ENCODE measurements around the gene CYSRT1. TPM values are rescaled to one million over a fixed set of nuclear protein-coding genes. Genes with fewer than 3 reads are reported as not detected.

The CYSRT1 gene
- total RNA-seq, 2 experiments from 2014 or later = 1.7 to 2.9 TPM

- Histone ChIP-seq H4K20me1 (ENCODE audit: insufficient read depth, low read length) (no peaks in the 10 kb centered on the region), H3K79me2 (ENCODE audit: insufficient read depth, low read depth, low read length) (no peaks in the 10 kb centered on the region), H3K4me3 (ENCODE audit: low read depth, low read length, poor library complexity, severe bottlenecking) (no peak overlapping the region), H3K9me2 (ENCODE audit: insufficient read depth, low read length) (no peaks in the 10 kb centered on the region), H3K9me3 (ENCODE audit: low read length) (no peaks in the 10 kb centered on the region), H3K36me3 (ENCODE audit: insufficient read depth, low read length) (no peaks in the 10 kb centered on the region), H2AFZ (ENCODE audit: low read length) (no peak overlapping the region), H3K27ac (ENCODE audit: low read depth, low read length, poor library complexity, severe bottlenecking) (no peak overlapping the region), H3K4me1 (ENCODE audit: insufficient read depth, low read length, poor library complexity, severe bottlenecking) (peaks cover 11% of the 10 kb centered on the region), H3K4me2 (ENCODE audit: low read length) (no peak overlapping the region)
- POLR2A ChIA-PET = no interaction called here
- intact Hi-C loops (cut with micrococcal nuclease; ENCODE audit: unreplicated experiment) = no loop called here
- TF ChIP-seq CTCF (conservative IDR thresholded peaks at IDR 0.05; ENCODE audit: low read length) (no peak), EZH2phosphoT487 (IDR thresholded peaks at IDR 0.05; ENCODE audit: borderline replicate concordance, low read depth, low read length) (no peak)
- CTCF ChIA-PET (ENCODE audit: unreplicated experiment) = no interaction called here
- no TSS peak for BruUV-seq (replicated peaks)
- DNase-seq (ENCODE audit: low spot score) = no peak
Observed at GRCh38 chr9:137228968-137229896, 4.3 kb downstream of the CYSRT1 start.

- Histone ChIP-seq H3K4me3 (ENCODE audit: low read depth, low read length, poor library complexity, severe bottlenecking) (no peak overlapping the region), H3K4me1 (ENCODE audit: insufficient read depth, low read length, poor library complexity, severe bottlenecking) (peaks cover 12% of the 10 kb centered on the region), H3K36me3 (ENCODE audit: insufficient read depth, low read length) (no peaks in the 10 kb centered on the region), H3K27ac (ENCODE audit: low read depth, low read length, poor library complexity, severe bottlenecking) (no peak overlapping the region), H3K4me2 (ENCODE audit: low read length) (no peak overlapping the region), H3K9me2 (ENCODE audit: insufficient read depth, low read length) (no peaks in the 10 kb centered on the region), H3K9me3 (ENCODE audit: low read length) (no peaks in the 10 kb centered on the region), H3K79me2 (ENCODE audit: insufficient read depth, low read depth, low read length) (no peaks in the 10 kb centered on the region), H2AFZ (ENCODE audit: low read length) (no peak overlapping the region), H4K20me1 (ENCODE audit: insufficient read depth, low read length) (no peaks in the 10 kb centered on the region)
- DNase-seq (ENCODE audit: low spot score) = no peak
- ChIA-PET POLR2A (no interaction called here), CTCF (ENCODE audit: unreplicated experiment) (no interaction called here)
- intact Hi-C loops (cut with micrococcal nuclease; ENCODE audit: unreplicated experiment) = no loop called here
- TF ChIP-seq CTCF (conservative IDR thresholded peaks at IDR 0.05; ENCODE audit: low read length) (no peak), EZH2phosphoT487 (IDR thresholded peaks at IDR 0.05; ENCODE audit: borderline replicate concordance, low read depth, low read length) (no peak)
- no TSS peak for BruUV-seq (replicated peaks)
Observed at GRCh38 chr9:137229903-137230704, 5.1 kb downstream of the CYSRT1 start.

Data from OCI-LY7 (cell line).